Heart left ventricle (tissue), 16 donors: Measurements from ENCODE around the gene SNX6. TPM values are rescaled to one million over a fixed set of nuclear protein-coding genes. Genes with fewer than 3 reads are reported as not detected.

Source experiments
- ATAC-seq, 4 donors: fragments of 200-7000 bp; cut with Tn5 transposase; one replicate each; pipeline ENCODE4 v1.9.1; 2020 to 2022; ENCODE audit warnings: moderate library complexity in 4 of 4, mild to moderate bottlenecking in 3 of 4, moderate number of reproducible peaks in 1 of 4
- DNase-seq, 5 donors: peaks; one replicate each; pipeline ENCODE4 v3.0.0-alpha.2; 2020
- H3K27ac ChIP-seq, 12 donors: fragments of 200-600 bp; sonication (generic) in 4 of 12; one replicate each; pipeline versions ENCODE4 v1.5.0 to v1.8.0; 2016 to 2022; ENCODE audit warnings: mild to moderate bottlenecking in 2 of 12
- H3K27me3 ChIP-seq, 9 donors: fragments of 200-600 bp; sonication (generic) in 2 of 9; one replicate each; pipeline versions ENCODE4 v1.5.1 to v1.8.0; 2016 to 2022; ENCODE audit warnings: mild to moderate bottlenecking in 3 of 9
- H3K36me3 ChIP-seq, 9 donors: fragments of 200-600 bp; sonication (generic) in 2 of 9; one replicate each; pipeline versions ENCODE4 v1.5.0 to v1.8.0; 2018 to 2022; ENCODE audit warnings: mild to moderate bottlenecking in 2 of 9
- H3K4me1 ChIP-seq, 12 donors: fragments of 200-600 bp; sonication (generic) in 4 of 12; one replicate each; pipeline versions ENCODE4 v1.5.0 to v1.8.0; 2016 to 2022; ENCODE audit warnings: mild to moderate bottlenecking in 3 of 12
- H3K4me3 ChIP-seq, 12 donors: fragments of 200-600 bp; sonication (generic) in 4 of 12; one replicate each; pipeline versions ENCODE4 v1.5.0 to v1.8.0; 2017 to 2022; ENCODE audit warnings: mild to moderate bottlenecking in 9 of 12, moderate library complexity in 4 of 12
- H3K9me3 ChIP-seq, 12 donors: fragments of 200-600 bp; sonication (generic) in 4 of 12; one replicate each; pipeline versions ENCODE4 v1.5.0 to v1.8.0; 2016 to 2022; ENCODE audit warnings: mild to moderate bottlenecking in 1 of 12
- POLR2A ChIP-seq, 2 donors: fragments of 450-650 bp; IDR thresholded peaks; one replicate each; pipeline ENCODE4 v1.6.1; 2017; ENCODE audit warnings: antibody characterized with exemption in 2 of 2, mild to moderate bottlenecking in 2 of 2, moderate library complexity in 2 of 2
- WGBS, 4 donors: extraction: QIAGEN DNeasy Blood & Tissue Kit in 2 of 4; methylation state at CpG; one replicate each; pipeline versions ENCODE4 v1.1.5 to v1.1.7; 2013 to 2018; 5-methylcytosine and 5-hydroxymethylcytosine counted together
- intact Hi-C, 10 donors: fragments of 100-400 bp; cut with DNase I; formaldehyde crosslinking; loops; one replicate each; pipeline versions ENCODE4 v1.11.1 to v1.14.2; 2022
- polyA plus RNA-seq, 2 donors: library from polyadenylated mRNA; stranded (reverse); fragments of 200-250 nt; gene quantifications; one replicate each; pipeline ENCODE4 v1.2.3, GENCODE V29; 2013
- total RNA-seq, 9 donors: library from RNA; depleted of rRNA in 2 of 9; stranded (reverse); fragments of >200 nt in 2 of 9; fragmentation: NEBNext Ultra II Directional in 3 of 9; extraction: Animal tissue kit (Norgen Biotek cat#: 25700) in 3 of 9; gene quantifications; one replicate each; pipeline versions ENCODE4 v1.1.0 to v1.2.4, GENCODE V29; 2016 to 2023
- TF ChIP-seq, protein P1 (sequence below), 12 donors: fragments of 200-600 bp; sonication (generic) in 4 of 12; IDR thresholded peaks; one replicate each; pipeline versions ENCODE4 v1.5.0 to v1.8.0; 2018 to 2022; ENCODE audit warnings: antibody characterized with exemption in 12 of 12, mild to moderate bottlenecking in 5 of 12
- donor health status: ischemic (EF 13 %, LVEDD 7.1; RV severe dilation, severe dysfunction).
- donor health status: healthy with polysubstance abuse.
- donor health status: DM: no; HTN: yes; CAD: no.
- donor health status: DM: no; HTN: no; CAD: no.
- donor health status: ischemic (EF 25% LVEDD 6.9; RV normal size, moderate dysfunction).
- donor health status: ischemic (EF 25% LVEDD 5.7; RV mildly dilated, moderate dysfunction).
- donor health status: healthy.
- donor health status: DM: yes; HTN: yes; CAD: no.
- donor health status: ischemic (EF 35%, LVEDD 5.7; RV mildly dilated, moderate dysfunction).
- donor health status: nonischemic (EF 11% LVEDD 7.7; RV severe dilation, severe dysfunction).
- donor health status: DM: yes; HTN: yes; CAD: no.
- donor health status: PGD.
- donor health status: ischemic (EF 29% LVEDD 5.4; RV normal size, mild dysfunction).
- donor health status: nonischemic (EF 23%, LVEDD 6.1; RV moderate dilation, normal function).

SNX6 gene
- total and polyA plus RNA-seq, 11 donors, result 13.4 to 103 (median 64.3) TPM

DNA sequence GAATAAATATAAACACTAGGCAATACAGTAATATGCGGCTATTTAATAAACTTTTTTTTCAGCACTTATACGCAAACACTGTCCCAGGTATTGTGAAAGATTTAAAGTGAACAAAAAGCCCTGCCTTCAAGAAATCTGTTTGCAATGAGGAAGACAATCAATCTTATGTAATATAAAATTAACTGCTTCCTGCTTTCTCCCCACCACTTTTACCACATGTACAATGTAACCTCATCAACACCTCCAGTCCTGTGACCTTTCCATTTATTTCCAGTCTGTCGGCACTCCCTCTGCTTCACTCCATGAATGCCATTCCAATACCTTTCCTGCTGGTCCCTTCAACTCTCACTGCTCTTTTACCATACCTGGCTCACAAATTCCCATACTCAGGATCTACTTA is 10.5 kb downstream of the SNX6 start:
- peaks cover 0 to 66% (median 9%) of the 10 kb centered on the region in 12 donors for H3K4me1 ChIP-seq
- no peaks in the 10 kb centered on the region for H3K9me3 ChIP-seq
- TF ChIP-seq POLR2A (IDR thresholded peaks at IDR 0.05), result no peak
- TF ChIP-seq, protein P1, sequence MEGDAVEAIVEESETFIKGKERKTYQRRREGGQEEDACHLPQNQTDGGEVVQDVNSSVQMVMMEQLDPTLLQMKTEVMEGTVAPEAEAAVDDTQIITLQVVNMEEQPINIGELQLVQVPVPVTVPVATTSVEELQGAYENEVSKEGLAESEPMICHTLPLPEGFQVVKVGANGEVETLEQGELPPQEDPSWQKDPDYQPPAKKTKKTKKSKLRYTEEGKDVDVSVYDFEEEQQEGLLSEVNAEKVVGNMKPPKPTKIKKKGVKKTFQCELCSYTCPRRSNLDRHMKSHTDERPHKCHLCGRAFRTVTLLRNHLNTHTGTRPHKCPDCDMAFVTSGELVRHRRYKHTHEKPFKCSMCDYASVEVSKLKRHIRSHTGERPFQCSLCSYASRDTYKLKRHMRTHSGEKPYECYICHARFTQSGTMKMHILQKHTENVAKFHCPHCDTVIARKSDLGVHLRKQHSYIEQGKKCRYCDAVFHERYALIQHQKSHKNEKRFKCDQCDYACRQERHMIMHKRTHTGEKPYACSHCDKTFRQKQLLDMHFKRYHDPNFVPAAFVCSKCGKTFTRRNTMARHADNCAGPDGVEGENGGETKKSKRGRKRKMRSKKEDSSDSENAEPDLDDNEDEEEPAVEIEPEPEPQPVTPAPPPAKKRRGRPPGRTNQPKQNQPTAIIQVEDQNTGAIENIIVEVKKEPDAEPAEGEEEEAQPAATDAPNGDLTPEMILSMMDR (IDR thresholded peaks at IDR 0.05), result no peak
- ATAC-seq (peak in 2 of 4 donors; percentile 47 to 55), DNase-seq (no peak)
- intact Hi-C loops, result no loop called here
- no peak overlapping the region for H3K4me3 ChIP-seq
- H3K27ac ChIP-seq, result no peak overlapping the region
- H3K27me3 ChIP-seq, result no peaks in the 10 kb centered on the region
- peaks cover 0 to 96% (median 69%) of the 10 kb centered on the region in 9 donors for H3K36me3 ChIP-seq
- 67 to 76% (median 70%) methylated on average over 3 of the region's 3 CpGs for WGBS, 4 donors

DNA sequence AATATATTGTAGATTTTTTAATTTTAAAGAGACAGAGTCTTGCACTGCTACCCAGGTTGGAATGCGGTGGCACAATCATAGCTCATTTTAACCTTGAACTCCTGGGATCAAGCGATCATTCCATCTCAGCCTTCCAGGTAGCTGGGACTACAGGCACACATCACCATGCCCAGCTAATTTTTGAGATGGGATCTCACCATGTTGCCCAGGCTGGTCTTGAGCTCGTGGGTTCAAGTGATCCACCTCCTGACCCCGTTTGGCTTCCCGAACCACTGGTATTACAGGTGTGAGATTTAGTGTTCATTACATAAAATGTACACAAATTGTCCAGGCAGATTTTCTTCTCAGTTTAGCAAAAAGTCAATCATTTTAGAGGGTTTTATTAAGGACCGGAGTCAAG is 13.6 kb downstream of the SNX6 start:
- DNase-seq (no peak), ATAC-seq (no peak)
- Histone ChIP-seq H3K27me3 (no peaks in the 10 kb centered on the region), H3K4me1 (peaks cover 0 to 41% (median 6%) of the 10 kb centered on the region in 12 donors), H3K27ac (no peak overlapping the region), H3K4me3 (no peak overlapping the region), H3K9me3 (no peaks in the 10 kb centered on the region), H3K36me3 (peaks cover 0 to 97% (median 54%) of the 10 kb centered on the region in 9 donors)
- WGBS, 4 donors, result 96 to 97% (median 96%) methylated on average over 6 of the region's 6 CpGs
- no peak for TF ChIP-seq POLR2A (IDR thresholded peaks at IDR 0.05)
- intact Hi-C loops, result no loop called here

DNA sequence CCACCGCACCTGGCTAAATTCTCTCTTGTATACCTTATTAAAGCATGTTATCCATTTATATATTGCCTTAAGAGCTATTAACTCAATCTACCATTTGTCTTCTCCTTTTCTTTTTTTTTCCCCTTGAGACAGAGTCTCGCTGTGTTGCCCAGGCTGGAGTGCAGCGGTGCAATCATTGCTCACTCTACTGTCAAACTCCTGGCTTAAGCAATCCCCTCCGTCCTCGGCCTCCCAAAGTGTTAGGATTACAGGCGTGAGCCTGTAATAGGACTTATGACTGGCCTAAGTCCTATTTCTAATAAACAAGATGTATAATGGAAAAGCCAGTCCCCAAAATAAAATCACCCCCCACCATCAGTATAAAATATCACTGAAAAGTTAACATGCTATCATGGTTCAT is 14.4 kb downstream of the SNX6 start:
- WGBS, 4 donors, result 96 to 99% (median 98%) methylated on average over 6 of the region's 6 CpGs
- DNase-seq, result no peak
- Histone ChIP-seq H3K4me3 (no peak overlapping the region), H3K36me3 (peaks cover 0 to 91% (median 48%) of the 10 kb centered on the region in 9 donors), H3K27ac (no peak overlapping the region), H3K27me3 (no peaks in the 10 kb centered on the region), H3K4me1 (peaks cover 0 to 32% (median 6%) of the 10 kb centered on the region in 12 donors), H3K9me3 (no peaks in the 10 kb centered on the region)
- no peak for TF ChIP-seq POLR2A (IDR thresholded peaks at IDR 0.05)
- TF ChIP-seq, protein P1 (IDR thresholded peaks at IDR 0.05), result no peak
- no peak for ATAC-seq
- intact Hi-C loops, result no loop called here

DNA sequence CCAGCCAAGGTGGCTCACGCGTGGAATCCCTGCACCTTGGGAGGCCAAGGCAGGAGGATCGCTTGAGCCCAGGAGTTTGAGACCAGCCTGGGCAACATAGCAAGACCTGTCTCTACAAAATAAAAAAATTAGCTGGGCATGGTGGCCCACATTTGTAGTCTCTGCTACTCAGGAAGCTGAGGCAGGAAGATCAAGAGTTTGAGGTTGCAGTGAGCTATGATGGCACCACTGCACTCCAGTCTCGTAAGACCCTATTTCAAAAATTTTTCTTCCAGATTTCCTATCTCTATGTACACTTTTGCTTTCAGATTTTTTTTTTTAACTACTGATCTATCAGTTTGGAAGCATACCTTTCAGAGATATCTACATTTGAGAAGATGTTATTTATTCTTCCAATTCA is 15.3 kb downstream of the SNX6 start:
- Histone ChIP-seq H3K27ac (no peak overlapping the region), H3K27me3 (no peaks in the 10 kb centered on the region), H3K4me1 (peaks cover 0 to 24% (median under 1%) of the 10 kb centered on the region in 12 donors), H3K4me3 (no peak overlapping the region), H3K36me3 (peaks cover 0 to 87% (median 44%) of the 10 kb centered on the region in 9 donors), H3K9me3 (no peaks in the 10 kb centered on the region)
- intact Hi-C loops, result no loop called here
- TF ChIP-seq, protein P1 (IDR thresholded peaks at IDR 0.05), result no peak
- no peak for TF ChIP-seq POLR2A (IDR thresholded peaks at IDR 0.05)
- WGBS, 4 donors, result 95 to 98% (median 97%) methylated on average over 4 of the region's 4 CpGs
- ATAC-seq (no peak), DNase-seq (no peak)

DNA sequence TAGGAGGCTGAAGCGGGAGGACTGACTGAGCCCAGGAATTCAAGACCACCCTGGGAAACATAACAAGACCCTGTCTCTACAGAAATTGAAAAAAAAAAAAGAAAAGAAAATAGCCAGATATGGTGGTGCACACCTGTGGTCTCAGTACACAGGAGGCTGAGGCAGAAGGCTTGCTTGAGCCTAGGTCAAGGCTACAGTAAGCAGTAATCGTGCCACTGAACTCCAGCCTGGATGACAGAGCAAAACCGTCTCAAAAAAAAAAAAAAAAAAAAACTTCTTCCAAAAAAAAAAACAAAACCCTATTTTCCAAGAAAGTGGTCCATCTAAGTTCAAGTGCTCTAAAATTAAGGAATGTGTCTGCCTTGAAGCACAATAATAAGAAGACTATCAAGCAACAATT is 19.8 kb downstream of the SNX6 start:
- TF ChIP-seq POLR2A (IDR thresholded peaks at IDR 0.05), result no peak
- TF ChIP-seq, protein P1 (IDR thresholded peaks at IDR 0.05), result no peak
- intact Hi-C loops, result no loop called here
- no peaks in the 10 kb centered on the region for H3K9me3 ChIP-seq
- H3K27me3 ChIP-seq, result no peaks in the 10 kb centered on the region
- no peak overlapping the region for H3K27ac ChIP-seq
- ATAC-seq, result no peak
- H3K36me3 ChIP-seq, result peaks cover 0 to 90% (median 56%) of the 10 kb centered on the region in 9 donors
- 69 to 90% (median 74%) methylated on average over 3 of the region's 3 CpGs for WGBS, 4 donors
- no peak for DNase-seq
- H3K4me3 ChIP-seq, result no peak overlapping the region
- H3K4me1 ChIP-seq, result peaks cover 0 to 19% (median 0%) of the 10 kb centered on the region in 12 donors
